ENCODE measurements around the gene MYL5.

The MYL5 gene

DNA sequence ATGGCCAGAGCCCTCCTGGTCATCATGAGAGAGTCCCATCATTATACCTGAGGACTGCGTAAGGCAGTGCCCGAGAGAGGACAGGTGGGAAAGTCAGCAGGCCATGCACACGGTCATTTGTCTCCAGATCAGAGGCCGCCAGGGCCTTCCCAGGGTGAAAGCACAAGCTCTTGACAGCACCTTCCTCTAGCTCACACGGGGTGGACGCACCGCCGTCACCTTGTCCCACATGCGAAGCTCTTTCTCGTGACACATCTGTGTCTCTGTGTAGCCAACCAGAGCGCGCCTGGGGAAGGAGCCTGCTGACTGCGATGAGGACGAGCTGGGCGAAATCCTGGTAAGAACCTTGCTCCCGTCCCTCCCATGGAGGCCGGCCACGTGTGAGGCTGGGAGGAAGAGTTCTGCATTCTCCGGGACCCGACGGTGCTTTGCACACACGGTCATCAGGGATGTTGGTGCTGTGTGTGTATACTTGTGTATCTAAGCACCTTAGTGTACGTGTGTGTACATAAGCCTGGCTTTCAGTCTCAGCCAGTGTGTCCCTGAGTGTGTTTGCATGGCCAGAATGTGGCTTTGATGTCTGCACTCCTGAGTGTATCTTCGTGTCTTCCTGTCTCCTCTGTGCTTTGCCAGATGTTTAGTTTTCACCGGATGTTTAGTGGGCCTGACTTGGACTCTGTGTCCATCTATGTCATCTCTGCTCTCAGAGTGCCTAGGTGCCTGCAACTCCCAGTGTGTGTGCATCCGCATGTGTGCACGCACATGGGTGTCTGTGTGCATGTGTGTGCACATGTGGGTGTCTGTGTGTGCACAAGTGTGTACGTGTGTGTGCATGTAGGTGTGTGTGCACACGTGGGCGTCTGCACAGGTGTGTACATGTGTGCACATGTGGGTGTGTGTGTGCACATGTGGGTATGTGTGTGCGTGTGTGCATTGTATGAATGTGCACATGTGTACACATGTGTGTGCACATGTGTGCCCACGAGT lies 15.4 kb upstream of the MYL5 start:
- TF ChIP-seq EZH2 (IDR thresholded peaks at IDR 0.05): no peak
- no peak for TF ChIP-seq FOXP2 (optimal IDR thresholded peaks at IDR 0.05; ENCODE audit: control extremely low read depth, extremely low read length, insufficient read depth)
- no peak for TF ChIP-seq POLR2AphosphoS5 (IDR thresholded peaks at IDR 0.05; ENCODE audit: borderline replicate concordance, low read depth, low read length)

DNA sequence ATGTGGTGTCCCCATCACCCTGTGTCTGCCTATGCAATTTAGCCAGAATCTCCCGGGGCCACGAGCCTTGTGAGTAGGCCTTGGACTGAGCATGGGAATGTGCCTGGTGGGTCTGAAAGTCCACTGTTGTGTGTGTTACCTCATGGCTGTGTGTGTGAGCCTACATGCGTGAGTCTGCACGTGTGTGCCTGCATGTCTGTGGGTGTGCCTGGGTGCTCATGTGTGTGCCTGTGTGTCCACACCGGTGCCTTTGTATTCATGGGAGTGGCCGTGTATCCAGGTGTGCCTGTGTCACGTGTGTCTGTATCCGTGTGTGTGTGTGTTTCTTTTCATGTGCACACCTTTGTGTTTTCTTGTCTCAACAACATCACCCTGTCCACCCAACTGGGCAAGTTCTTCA lies 14.5 kb upstream of the MYL5 start:
- no peak for DNase-seq (ENCODE audit: low read depth, low spot score)
- H3K9ac ChIP-seq (ENCODE audit: insufficient read length): no peak overlapping the region
- H3K36me3 ChIP-seq (ENCODE audit: insufficient read depth, low read length): no peaks in the 10 kb centered on the region
- no peaks in the 10 kb centered on the region for H3K9me3 ChIP-seq (ENCODE audit: low read depth, low read length)
- H3K4me3 ChIP-seq: no peak overlapping the region
- no peak for TF ChIP-seq POLR2AphosphoS5 (IDR thresholded peaks at IDR 0.05; ENCODE audit: borderline replicate concordance, low read depth, low read length)
- TF ChIP-seq FOXP2 (optimal IDR thresholded peaks at IDR 0.05; ENCODE audit: control extremely low read depth, extremely low read length, insufficient read depth): no peak
- no peak for TF ChIP-seq EZH2 (IDR thresholded peaks at IDR 0.05)
- no peak overlapping the region for H3K27ac ChIP-seq

More for the DNA sequence above, 15.4 kb upstream of the MYL5 start:
- Histone ChIP-seq H3K9ac (ENCODE audit: insufficient read length) (no peak overlapping the region), H3K9me3 (ENCODE audit: low read depth, low read length) (no peaks in the 10 kb centered on the region), H3K4me3 (no peak overlapping the region), H3K36me3 (ENCODE audit: insufficient read depth, low read length) (no peaks in the 10 kb centered on the region), H3K27ac (no peak overlapping the region)
- no peak for DNase-seq (ENCODE audit: low read depth, low spot score)

DNA sequence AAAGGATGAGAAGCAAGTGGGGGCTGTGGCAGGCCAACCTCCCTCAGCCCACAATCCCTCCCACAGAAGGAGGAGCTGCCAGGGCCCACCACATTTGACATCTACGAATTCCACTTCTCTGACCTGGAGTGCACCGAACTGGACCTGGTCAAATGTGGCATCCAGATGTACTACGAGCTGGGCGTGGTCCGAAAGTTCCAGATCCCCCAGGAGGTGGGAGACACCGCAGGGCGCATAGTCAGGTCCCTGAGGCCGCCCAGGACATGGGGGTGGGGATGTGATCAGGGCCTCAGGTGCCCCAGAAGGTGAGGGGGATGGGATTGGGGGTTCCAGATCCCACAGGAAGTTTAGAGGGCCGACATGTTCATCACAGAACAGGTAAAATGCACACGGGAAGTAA lies 13.9 kb upstream of the MYL5 start:
- no peak overlapping the region for H3K27ac ChIP-seq
- no peak for DNase-seq (ENCODE audit: low read depth, low spot score)
- no peaks in the 10 kb centered on the region for H3K9me3 ChIP-seq (ENCODE audit: low read depth, low read length)
- no peaks in the 10 kb centered on the region for H3K36me3 ChIP-seq (ENCODE audit: insufficient read depth, low read length)
- no peak for TF ChIP-seq FOXP2 (optimal IDR thresholded peaks at IDR 0.05; ENCODE audit: control extremely low read depth, extremely low read length, insufficient read depth)
- TF ChIP-seq POLR2AphosphoS5 (IDR thresholded peaks at IDR 0.05; ENCODE audit: borderline replicate concordance, low read depth, low read length): no peak
- TF ChIP-seq EZH2 (IDR thresholded peaks at IDR 0.05): no peak
- no peak overlapping the region for H3K4me3 ChIP-seq
- H3K9ac ChIP-seq (ENCODE audit: insufficient read length): no peak overlapping the region

DNA sequence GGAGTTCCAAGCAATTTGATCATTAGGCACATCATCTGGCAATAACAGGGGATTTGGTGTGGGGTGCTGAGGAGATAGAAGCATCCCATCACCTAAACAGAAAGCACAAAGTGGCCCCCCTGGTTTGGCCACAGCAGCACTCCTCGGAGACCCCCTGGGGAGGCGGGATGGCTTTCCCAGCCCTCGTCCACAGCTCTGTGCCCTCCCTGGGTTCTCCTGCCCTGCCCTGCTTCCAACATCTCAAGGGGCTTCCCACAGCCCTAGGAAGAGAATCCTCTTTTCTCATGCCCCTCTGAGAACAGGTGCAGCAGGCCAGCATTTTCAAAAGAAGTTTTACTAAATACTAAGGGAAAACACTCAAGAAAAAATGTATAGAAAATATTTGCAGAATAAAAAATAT lies 13.1 kb upstream of the MYL5 start:
- Histone ChIP-seq H3K36me3 (ENCODE audit: insufficient read depth, low read length) (no peaks in the 10 kb centered on the region), H3K27ac (no peak overlapping the region), H3K4me3 (no peak overlapping the region), H3K9me3 (ENCODE audit: low read depth, low read length) (no peaks in the 10 kb centered on the region), H3K9ac (ENCODE audit: insufficient read length) (no peak overlapping the region)
- no peak for DNase-seq (ENCODE audit: low read depth, low spot score)
- TF ChIP-seq POLR2AphosphoS5 (IDR thresholded peaks at IDR 0.05; ENCODE audit: borderline replicate concordance, low read depth, low read length) (no peak), EZH2 (IDR thresholded peaks at IDR 0.05) (no peak), FOXP2 (optimal IDR thresholded peaks at IDR 0.05; ENCODE audit: control extremely low read depth, extremely low read length, insufficient read depth) (no peak)

DNA sequence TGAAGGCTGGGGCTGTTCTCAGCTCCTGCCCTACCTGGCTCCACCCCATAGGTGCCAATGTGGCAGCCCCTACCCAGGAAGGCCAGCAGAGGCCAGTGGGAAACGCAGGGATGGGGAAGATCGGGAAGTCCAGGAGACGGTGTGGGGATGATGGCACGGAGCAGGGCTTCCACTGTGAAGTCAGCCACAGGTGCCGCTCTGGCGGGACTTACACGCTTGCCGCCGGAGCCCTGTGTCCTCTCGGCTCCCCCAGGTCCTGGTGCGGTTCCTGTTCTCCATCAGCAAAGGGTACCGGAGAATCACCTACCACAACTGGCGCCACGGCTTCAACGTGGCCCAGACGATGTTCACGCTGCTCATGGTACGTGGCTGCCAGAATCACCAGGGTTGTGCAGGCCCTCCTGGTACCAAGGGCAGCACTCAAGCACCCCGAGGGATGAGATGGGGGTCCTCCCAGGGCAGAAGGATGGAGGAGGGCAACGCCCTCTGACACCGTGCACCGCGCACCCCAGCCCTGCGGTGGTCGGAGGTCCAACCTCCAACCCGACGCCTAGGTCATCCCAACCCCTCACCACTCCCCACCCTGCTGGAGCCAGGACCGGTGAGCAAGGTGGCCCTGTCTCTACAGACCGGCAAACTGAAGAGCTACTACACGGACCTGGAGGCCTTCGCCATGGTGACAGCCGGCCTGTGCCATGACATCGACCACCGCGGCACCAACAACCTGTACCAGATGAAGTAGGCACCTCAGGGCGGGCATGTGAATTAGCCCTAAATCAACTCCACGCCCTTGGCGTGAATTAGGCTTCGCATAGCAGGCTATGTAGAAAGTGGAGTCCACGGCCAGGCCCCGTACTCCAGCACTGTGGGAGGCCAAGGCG lies 12.2 kb upstream of the MYL5 start:
- Histone ChIP-seq H3K9ac (ENCODE audit: insufficient read length) (no peak overlapping the region), H3K4me3 (no peak overlapping the region), H3K9me3 (ENCODE audit: low read depth, low read length) (no peaks in the 10 kb centered on the region), H3K36me3 (ENCODE audit: insufficient read depth, low read length) (no peaks in the 10 kb centered on the region), H3K27ac (no peak overlapping the region)
- TF ChIP-seq FOXP2 (optimal IDR thresholded peaks at IDR 0.05; ENCODE audit: control extremely low read depth, extremely low read length, insufficient read depth) (no peak), EZH2 (IDR thresholded peaks at IDR 0.05) (no peak), POLR2AphosphoS5 (IDR thresholded peaks at IDR 0.05; ENCODE audit: borderline replicate concordance, low read depth, low read length) (no peak)
- no peak for DNase-seq (ENCODE audit: low read depth, low spot score)

DNA sequence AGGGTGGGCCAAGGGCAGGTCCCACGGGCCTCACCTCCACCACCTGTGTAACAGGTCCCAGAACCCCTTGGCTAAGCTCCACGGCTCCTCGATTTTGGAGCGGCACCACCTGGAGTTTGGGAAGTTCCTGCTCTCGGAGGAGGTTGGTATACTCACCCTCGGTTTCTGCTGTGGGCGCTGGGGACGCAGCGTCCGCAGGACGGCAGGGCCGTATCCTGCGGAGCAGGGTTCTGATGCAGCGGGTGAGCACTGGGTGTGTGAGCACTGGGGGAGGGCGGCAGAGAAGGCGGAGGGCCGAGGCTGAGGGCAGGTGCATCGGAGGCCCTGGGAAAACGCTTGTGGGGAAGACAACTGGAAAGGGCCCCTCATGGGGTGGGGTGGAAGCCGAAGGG lies 11.3 kb upstream of the MYL5 start:
- no peaks in the 10 kb centered on the region for H3K9me3 ChIP-seq (ENCODE audit: low read depth, low read length)
- TF ChIP-seq POLR2AphosphoS5 (IDR thresholded peaks at IDR 0.05; ENCODE audit: borderline replicate concordance, low read depth, low read length) (no peak), FOXP2 (optimal IDR thresholded peaks at IDR 0.05; ENCODE audit: control extremely low read depth, extremely low read length, insufficient read depth) (no peak), EZH2 (IDR thresholded peaks at IDR 0.05) (no peak)
- H3K27ac ChIP-seq: no peak overlapping the region
- H3K4me3 ChIP-seq: peak overlapping the region; percentile 71
- no peaks in the 10 kb centered on the region for H3K36me3 ChIP-seq (ENCODE audit: insufficient read depth, low read length)
- peak overlapping the region; percentile 55 for H3K9ac ChIP-seq (ENCODE audit: insufficient read length)
- no peak for DNase-seq (ENCODE audit: low read depth, low spot score)

DNA sequence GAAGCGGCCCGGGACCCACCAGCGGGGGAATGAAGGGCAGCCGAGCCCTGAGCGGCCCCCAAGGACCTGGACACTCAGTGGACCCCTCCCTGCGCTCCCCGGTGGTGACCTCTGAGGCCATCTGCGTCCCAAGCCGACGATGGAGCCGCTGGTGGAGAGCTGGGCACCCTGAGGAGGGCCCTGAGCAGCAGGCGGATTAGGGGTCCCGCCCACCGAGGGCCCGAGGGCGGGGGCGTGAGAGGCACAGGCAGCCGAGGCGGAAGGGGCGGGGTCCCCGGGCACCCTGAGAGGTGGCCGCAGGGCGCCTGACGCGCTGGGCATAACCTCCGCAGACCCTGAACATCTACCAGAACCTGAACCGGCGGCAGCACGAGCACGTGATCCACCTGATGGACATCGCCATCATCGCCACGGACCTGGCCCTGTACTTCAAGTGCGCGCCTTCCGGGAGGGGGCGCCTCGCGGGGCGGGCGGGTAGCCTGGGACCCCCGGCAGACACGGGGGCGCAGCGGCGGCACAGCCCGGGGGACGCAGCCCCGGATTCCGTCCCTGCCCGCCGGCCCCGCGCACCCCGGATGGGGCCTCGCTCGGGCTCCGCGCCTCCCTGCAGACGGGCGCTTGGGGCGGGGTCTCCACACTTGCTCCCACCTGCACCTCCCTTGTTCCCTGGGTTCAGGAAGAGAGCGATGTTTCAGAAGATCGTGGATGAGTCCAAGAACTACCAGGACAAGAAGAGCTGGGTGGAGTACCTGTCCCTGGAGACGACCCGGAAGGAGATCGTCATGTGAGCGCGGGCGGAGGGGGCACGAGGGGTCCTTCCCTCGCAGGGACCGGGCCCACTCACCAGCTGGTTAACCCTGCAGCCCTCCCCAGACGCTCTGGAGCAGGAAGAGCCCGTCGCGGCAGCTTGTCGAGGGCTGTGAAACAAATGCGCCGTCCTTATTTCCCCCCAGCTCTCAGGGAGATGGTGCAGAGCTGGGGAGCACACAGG lies 10.6 kb upstream of the MYL5 start:
- peak overlapping the region; percentile 71 for H3K4me3 ChIP-seq
- H3K36me3 ChIP-seq (ENCODE audit: insufficient read depth, low read length): no peaks in the 10 kb centered on the region
- no peak overlapping the region for H3K27ac ChIP-seq
- no peak for TF ChIP-seq FOXP2 (optimal IDR thresholded peaks at IDR 0.05; ENCODE audit: control extremely low read depth, extremely low read length, insufficient read depth)
- no peak for TF ChIP-seq EZH2 (IDR thresholded peaks at IDR 0.05)
- no peak; the same call in 1 of the 2 replicates for TF ChIP-seq POLR2AphosphoS5 (IDR thresholded peaks at IDR 0.05; ENCODE audit: borderline replicate concordance, low read depth, low read length)
- no peaks in the 10 kb centered on the region for H3K9me3 ChIP-seq (ENCODE audit: low read depth, low read length)
- no peak for DNase-seq (ENCODE audit: low read depth, low spot score)
- H3K9ac ChIP-seq (ENCODE audit: insufficient read length): peak overlapping the region; percentile 55

All from SK-N-MC (cell line).